Measurements from ENCODE around the gene FBXO15. TPM values are rescaled to one million over a fixed set of nuclear protein-coding genes. Genes with fewer than 3 reads are reported as not detected.

The FBXO15 gene
- total and polyA plus RNA-seq, 9 donors = 0.50 to 1.8 (median 0.89) TPM

DNA sequence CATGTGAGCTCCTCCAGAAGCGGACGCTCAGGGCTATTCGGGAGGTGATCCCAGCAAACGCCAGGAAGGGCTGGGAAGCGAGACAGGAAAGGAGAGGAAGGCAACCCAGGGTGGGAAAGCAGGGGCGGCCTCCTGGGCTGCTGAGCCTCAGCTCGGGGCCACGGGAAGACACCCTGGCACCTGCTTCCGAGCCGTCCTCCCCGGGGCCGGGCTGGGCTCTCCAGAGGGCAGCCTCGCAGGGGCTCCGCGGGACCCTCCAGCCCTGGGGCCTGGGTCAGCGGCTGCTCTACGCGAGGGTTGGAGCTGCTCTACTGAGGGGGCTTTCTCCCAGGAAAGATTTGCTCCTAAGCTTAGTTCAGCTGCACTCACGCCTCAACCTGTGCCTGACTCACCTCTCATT, 34.7 kb upstream of the FBXO15 start:
- no peak for DNase-seq
- WGBS (ENCODE audit: insufficient coverage) = 93% methylated on average over 15 of the region's 19 CpGs

DNA sequence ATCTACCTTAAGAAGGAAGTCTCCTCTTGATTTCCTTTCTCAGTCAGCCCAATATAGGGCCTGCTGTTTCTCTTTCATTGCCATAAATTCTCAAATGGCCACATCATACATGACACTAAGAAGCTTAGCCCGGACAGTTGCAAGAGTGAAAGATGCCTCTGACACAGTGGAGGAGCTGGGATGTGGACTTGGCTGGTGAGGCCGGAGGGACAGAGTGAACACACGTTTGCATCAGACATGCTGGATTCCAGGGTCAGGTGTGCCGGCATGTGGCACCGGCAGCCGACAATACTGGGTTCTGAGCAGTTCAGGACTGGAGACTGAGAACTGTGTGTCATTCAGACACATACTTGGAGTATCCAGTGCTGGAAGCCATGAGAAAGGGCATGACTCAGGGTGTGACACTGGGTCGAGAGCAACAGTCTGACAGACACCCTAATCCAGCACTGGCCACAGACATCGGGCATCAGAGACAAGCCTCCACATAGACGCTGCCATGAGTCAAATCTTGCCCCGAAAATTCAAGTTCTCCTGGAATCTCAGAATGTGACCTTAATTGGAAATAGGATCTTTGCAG, 32.1 kb upstream of the FBXO15 start:
- no peak for DNase-seq
- 86% methylated on average over 9 of the region's 10 CpGs for WGBS (ENCODE audit: insufficient coverage)
- no peaks in the 10 kb centered on the region for H3K9me3 ChIP-seq (replicated peaks; ENCODE audit: control insufficient read depth, low read depth, low read length)

More for the DNA sequence above, 34.7 kb upstream of the FBXO15 start:
- Histone ChIP-seq H3K36me3 (ENCODE audit: control insufficient read depth, insufficient read depth, low read length) (no peaks in the 10 kb centered on the region), H3K9me3 (replicated peaks; ENCODE audit: control insufficient read depth, low read depth, low read length) (no peaks in the 10 kb centered on the region), H3K27me3 (ENCODE audit: control insufficient read depth, insufficient read depth, low read length) (no peaks in the 10 kb centered on the region), H3K4me1 (ENCODE audit: control insufficient read depth, insufficient read depth, low read length) (no peaks in the 10 kb centered on the region), H3K4me3 (ENCODE audit: low read length) (no peak overlapping the region), H3K27ac (ENCODE audit: low read length) (no peak overlapping the region)

DNA sequence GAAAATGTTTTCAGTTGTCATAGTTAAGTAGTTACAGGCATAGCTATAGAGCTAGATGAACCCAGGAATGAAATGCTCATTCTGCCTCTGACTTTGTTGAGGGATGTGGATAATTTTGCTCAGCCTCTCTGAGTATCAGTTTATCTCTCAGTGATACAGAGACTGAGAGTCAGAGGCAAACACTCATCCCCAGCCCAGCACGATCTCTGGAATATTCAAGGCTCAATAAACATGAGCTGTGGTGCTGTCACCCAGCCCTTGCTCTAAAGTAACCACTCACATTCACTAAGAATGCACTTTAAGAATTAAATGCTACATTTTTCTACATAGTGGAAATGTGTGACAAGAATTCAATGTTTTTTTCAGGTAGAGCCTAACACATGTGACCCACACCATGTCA, 31.2 kb upstream of the FBXO15 start:
- H3K4me1 ChIP-seq (ENCODE audit: control insufficient read depth, insufficient read depth, low read length) = no peaks in the 10 kb centered on the region
- peaks cover 10% of the 10 kb centered on the region for H3K27me3 ChIP-seq (ENCODE audit: control insufficient read depth, insufficient read depth, low read length)
- no peak for DNase-seq
- H3K9me3 ChIP-seq (replicated peaks; ENCODE audit: control insufficient read depth, low read depth, low read length) = no peaks in the 10 kb centered on the region
- WGBS (ENCODE audit: insufficient coverage) = no CpG with 5 or more reads among the region's 1 CpG
- no peak overlapping the region for H3K4me3 ChIP-seq (ENCODE audit: low read length)
- H3K36me3 ChIP-seq (ENCODE audit: control insufficient read depth, insufficient read depth, low read length) = no peaks in the 10 kb centered on the region
- no peak overlapping the region for H3K27ac ChIP-seq (ENCODE audit: low read length)

More for the DNA sequence above, 32.1 kb upstream of the FBXO15 start:
- Histone ChIP-seq H3K27ac (ENCODE audit: low read length) (no peak overlapping the region), H3K27me3 (ENCODE audit: control insufficient read depth, insufficient read depth, low read length) (peaks cover 10% of the 10 kb centered on the region), H3K36me3 (ENCODE audit: control insufficient read depth, insufficient read depth, low read length) (no peaks in the 10 kb centered on the region), H3K4me1 (ENCODE audit: control insufficient read depth, insufficient read depth, low read length) (no peaks in the 10 kb centered on the region), H3K4me3 (ENCODE audit: low read length) (no peak overlapping the region)

DNA sequence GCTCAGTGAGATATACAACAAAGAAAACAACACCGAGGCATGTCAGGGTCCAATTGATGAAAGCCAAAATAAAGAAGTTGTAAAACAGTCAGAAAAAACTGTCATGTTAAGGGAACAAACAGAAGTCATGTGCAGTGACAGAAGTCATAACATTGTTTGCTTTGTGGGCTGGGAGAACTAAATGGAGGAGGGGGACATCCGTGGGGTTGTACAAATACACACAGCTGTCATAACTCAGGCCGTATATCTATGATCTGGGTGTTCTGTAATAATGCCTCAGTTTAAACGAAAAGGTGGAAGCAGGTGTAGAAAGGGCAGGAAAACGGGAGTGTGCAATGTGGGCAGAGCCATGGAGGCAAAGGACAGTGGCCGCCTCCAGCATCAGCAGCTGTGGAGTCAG, 28.0 kb upstream of the FBXO15 start:
- WGBS (ENCODE audit: insufficient coverage) = no CpG with 5 or more reads among the region's 6 CpGs
- peaks cover 14% of the 10 kb centered on the region for H3K27me3 ChIP-seq (ENCODE audit: control insufficient read depth, insufficient read depth, low read length)
- H3K4me1 ChIP-seq (ENCODE audit: control insufficient read depth, insufficient read depth, low read length) = no peaks in the 10 kb centered on the region
- no peak for DNase-seq
- H3K9me3 ChIP-seq (replicated peaks; ENCODE audit: control insufficient read depth, low read depth, low read length) = no peaks in the 10 kb centered on the region
- H3K4me3 ChIP-seq (ENCODE audit: low read length) = no peak overlapping the region
- H3K36me3 ChIP-seq (ENCODE audit: control insufficient read depth, insufficient read depth, low read length) = no peaks in the 10 kb centered on the region
- H3K27ac ChIP-seq (ENCODE audit: low read length) = no peak overlapping the region

DNA sequence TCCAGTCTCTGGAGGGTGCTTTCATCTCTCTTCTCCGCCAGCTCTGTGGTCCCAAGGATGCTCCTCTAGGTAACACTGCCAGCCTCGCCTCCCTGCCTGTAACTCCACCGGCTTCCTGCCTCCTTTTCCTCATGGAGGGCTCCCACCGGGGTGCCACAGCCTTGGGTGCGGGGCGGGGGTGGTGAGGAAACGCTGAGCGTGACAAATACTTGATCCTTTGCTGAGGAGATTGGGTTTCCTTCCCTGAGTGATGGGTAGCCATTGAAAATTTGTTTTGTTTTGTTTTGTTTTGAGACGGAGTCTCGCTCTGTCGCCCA, 25.8 kb upstream of the FBXO15 start:
- Histone ChIP-seq H3K9me3 (replicated peaks; ENCODE audit: control insufficient read depth, low read depth, low read length) (no peaks in the 10 kb centered on the region), H3K4me1 (ENCODE audit: control insufficient read depth, insufficient read depth, low read length) (no peaks in the 10 kb centered on the region), H3K27ac (ENCODE audit: low read length) (no peak overlapping the region), H3K36me3 (ENCODE audit: control insufficient read depth, insufficient read depth, low read length) (no peaks in the 10 kb centered on the region), H3K4me3 (ENCODE audit: low read length) (no peak overlapping the region), H3K27me3 (ENCODE audit: control insufficient read depth, insufficient read depth, low read length) (peaks cover 14% of the 10 kb centered on the region)
- 87% methylated on average over 4 of the region's 11 CpGs for WGBS (ENCODE audit: insufficient coverage)
- DNase-seq = no peak

DNA sequence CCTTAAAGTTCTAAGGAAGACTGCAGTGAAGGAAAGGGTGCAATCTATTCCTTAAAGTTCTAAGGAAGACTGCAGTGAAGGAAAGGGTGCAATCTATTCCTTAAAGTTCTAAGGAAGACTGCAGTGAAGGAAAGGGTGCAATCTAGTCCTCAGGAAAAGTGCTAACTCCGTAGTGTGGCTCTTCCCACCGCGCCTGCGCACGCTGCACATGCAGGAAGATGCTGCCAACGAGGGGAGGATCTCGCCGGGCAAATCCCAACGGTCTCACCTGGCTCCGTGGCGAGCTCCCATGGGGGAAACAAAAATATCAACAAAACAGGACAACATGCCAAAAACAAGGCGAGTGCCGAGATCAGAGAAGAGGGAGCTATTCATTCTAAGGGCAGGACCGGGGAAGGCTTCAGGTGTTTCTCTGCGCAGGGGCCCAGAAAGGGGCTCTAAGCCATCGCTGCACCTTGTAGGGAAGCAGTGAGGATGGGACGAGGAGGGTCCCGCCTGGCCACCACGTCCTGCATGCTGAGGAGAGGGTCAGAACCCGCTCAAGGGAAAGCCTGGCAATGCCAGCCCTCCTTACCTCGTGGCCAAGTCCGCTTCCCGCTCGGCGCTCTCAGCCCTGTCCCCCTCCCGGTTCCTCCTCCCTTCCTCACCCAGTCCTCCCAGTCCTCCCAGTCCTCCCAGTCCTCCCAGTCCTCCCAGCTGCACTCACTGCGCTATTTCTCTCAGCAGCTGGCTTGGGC, 25.2 kb upstream of the FBXO15 start:
- no peaks in the 10 kb centered on the region for H3K4me1 ChIP-seq (ENCODE audit: control insufficient read depth, insufficient read depth, low read length)
- WGBS (ENCODE audit: insufficient coverage) = 87% methylated on average over 18 of the region's 27 CpGs
- peaks cover 14% of the 10 kb centered on the region for H3K27me3 ChIP-seq (ENCODE audit: control insufficient read depth, insufficient read depth, low read length)
- no peaks in the 10 kb centered on the region for H3K36me3 ChIP-seq (ENCODE audit: control insufficient read depth, insufficient read depth, low read length)
- H3K27ac ChIP-seq (ENCODE audit: low read length) = no peak overlapping the region
- no peak for DNase-seq
- H3K9me3 ChIP-seq (replicated peaks; ENCODE audit: control insufficient read depth, low read depth, low read length) = no peaks in the 10 kb centered on the region
- H3K4me3 ChIP-seq (ENCODE audit: low read length) = no peak overlapping the region

DNA sequence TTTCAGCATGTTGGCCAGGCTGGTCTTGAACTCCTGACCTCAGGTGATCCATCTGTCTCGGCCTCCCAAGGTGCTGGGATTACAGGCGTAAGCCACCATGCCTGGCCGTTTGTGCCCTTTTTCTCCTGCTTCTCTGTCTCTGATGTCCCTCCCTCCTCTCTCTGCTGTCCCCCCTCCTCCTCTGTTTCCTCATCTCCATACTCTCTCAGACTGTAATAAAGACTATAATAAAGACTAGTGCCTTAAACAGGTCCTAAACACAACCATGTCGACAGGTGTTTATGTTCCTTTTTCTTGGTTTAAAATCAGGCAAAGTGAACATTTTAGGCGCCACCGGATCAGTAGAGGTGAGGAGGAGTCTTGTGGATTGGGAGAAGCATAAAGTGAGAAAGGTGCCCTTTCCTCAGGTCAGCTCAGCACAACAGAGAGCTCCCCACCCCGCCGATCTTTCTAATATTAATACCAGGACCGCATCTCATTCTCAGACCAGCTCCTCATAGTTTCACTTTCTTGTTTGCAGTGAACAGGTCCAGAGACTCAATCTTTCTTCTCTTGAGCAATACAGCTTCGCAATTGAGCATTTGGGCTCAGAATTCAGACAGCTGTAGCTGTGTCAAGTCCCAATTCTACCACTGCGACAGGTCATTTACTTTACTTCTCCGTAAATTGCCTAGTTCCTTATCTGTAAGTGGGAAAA, 24.4 kb upstream of the FBXO15 start:
- Histone ChIP-seq H3K27me3 (ENCODE audit: control insufficient read depth, insufficient read depth, low read length) (peaks cover 14% of the 10 kb centered on the region), H3K4me1 (ENCODE audit: control insufficient read depth, insufficient read depth, low read length) (no peaks in the 10 kb centered on the region)
- WGBS (ENCODE audit: insufficient coverage) = 64% methylated on average over 7 of the region's 12 CpGs

DNA sequence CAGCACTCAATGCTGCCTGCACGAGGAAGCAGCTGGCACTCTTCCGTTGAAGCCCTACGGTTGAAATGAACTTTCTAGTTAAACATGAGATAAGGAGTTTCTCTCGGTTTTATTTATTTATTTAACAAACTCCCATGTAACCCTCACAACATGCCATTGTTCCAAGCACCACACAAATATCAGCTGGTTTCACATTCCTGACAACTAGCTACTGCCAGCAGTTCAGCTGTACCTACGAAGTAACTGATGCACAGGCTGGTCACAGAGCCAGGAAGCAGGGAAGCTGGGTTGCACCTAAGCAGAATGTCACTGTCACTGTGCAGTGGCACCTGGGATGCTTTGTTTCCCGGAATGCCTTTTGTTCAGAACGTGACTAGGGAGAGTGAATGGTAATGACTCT, 18.8 kb upstream of the FBXO15 start:
- DNase-seq = no peak
- Histone ChIP-seq H3K4me1 (ENCODE audit: control insufficient read depth, insufficient read depth, low read length) (no peaks in the 10 kb centered on the region), H3K27me3 (ENCODE audit: control insufficient read depth, insufficient read depth, low read length) (no peaks in the 10 kb centered on the region), H3K27ac (ENCODE audit: low read length) (no peak overlapping the region), H3K4me3 (ENCODE audit: low read length) (no peak overlapping the region), H3K36me3 (ENCODE audit: control insufficient read depth, insufficient read depth, low read length) (peaks cover 6% of the 10 kb centered on the region), H3K9me3 (replicated peaks; ENCODE audit: control insufficient read depth, low read depth, low read length) (no peaks in the 10 kb centered on the region)
- 73% methylated on average over 4 of the region's 7 CpGs for WGBS (ENCODE audit: insufficient coverage)

More for the DNA sequence above, 24.4 kb upstream of the FBXO15 start:
- Histone ChIP-seq H3K9me3 (replicated peaks; ENCODE audit: control insufficient read depth, low read depth, low read length) (no peaks in the 10 kb centered on the region), H3K27ac (ENCODE audit: low read length) (no peak overlapping the region), H3K4me3 (ENCODE audit: low read length) (no peak overlapping the region), H3K36me3 (ENCODE audit: control insufficient read depth, insufficient read depth, low read length) (no peaks in the 10 kb centered on the region)
- no peak for DNase-seq

DNA sequence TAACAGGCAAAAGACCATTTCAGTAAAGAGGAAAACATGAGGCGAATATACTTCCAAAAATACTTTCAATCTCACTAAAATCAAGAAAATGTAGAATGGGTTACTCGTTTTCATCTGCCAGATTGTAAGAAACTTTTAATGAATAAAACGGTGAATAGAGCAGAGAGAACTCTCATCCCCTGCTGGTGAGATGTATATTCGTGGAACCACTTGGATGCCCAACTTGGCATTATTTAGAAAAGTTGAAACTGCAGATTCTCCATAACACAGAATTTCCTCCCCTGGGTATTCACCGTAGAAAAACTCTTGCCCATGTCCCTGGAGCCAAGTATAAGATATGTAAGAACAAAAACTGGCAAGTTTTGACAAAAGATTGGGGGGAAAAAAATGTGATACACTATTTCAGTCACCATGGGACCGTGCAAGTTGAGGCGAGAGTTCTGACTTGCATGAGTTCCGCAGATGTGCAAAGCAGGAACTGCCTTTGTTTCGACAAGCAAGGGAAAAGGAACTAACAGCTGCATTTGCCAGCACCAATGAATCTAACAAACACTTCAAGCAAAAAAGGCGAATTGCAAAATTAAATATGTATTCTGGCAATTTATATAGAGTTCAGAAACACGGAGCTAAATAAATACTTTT, 15.5 kb upstream of the FBXO15 start:
- Histone ChIP-seq H3K4me3 (ENCODE audit: low read length) (no peak overlapping the region), H3K27ac (ENCODE audit: low read length) (no peak overlapping the region), H3K27me3 (ENCODE audit: control insufficient read depth, insufficient read depth, low read length) (no peaks in the 10 kb centered on the region), H3K4me1 (ENCODE audit: control insufficient read depth, insufficient read depth, low read length) (no peaks in the 10 kb centered on the region), H3K36me3 (ENCODE audit: control insufficient read depth, insufficient read depth, low read length) (peaks cover 16% of the 10 kb centered on the region), H3K9me3 (replicated peaks; ENCODE audit: control insufficient read depth, low read depth, low read length) (no peaks in the 10 kb centered on the region)
- 42% methylated on average over 4 of the region's 11 CpGs for WGBS (ENCODE audit: insufficient coverage)
- peak; percentile 63 for DNase-seq

DNA sequence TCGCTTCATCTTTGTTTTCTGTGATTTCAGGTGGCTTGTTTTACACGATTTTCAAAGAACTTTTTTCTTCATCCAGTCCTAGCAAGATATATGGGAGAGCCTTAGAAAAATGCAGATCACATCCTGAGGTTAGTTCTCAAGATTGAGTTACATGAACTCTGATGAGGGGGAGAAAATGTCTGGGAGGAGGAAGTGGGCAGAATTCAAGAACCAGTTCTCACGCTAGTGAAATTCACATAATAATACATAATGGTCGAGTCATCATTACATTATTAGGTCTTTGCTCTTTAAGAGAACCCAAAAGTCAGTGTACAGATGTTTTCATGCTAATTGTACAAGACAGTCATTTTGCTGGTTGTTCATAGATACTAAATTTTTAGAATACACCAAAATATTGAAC, 7.6 kb upstream of the FBXO15 start:
- H3K36me3 ChIP-seq (ENCODE audit: control insufficient read depth, insufficient read depth, low read length) = peaks cover 47% of the 10 kb centered on the region
- H3K4me3 ChIP-seq (ENCODE audit: low read length) = no peak overlapping the region
- peaks cover 6% of the 10 kb centered on the region for H3K4me1 ChIP-seq (ENCODE audit: control insufficient read depth, insufficient read depth, low read length)
- H3K27ac ChIP-seq (ENCODE audit: low read length) = no peak overlapping the region
- WGBS (ENCODE audit: insufficient coverage) = no CpG with 5 or more reads among the region's 4 CpGs
- no peaks in the 10 kb centered on the region for H3K27me3 ChIP-seq (ENCODE audit: control insufficient read depth, insufficient read depth, low read length)
- DNase-seq = no peak
- H3K9me3 ChIP-seq (replicated peaks; ENCODE audit: control insufficient read depth, low read depth, low read length) = no peaks in the 10 kb centered on the region

Data from muscle of leg (tissue), 11 donors.